Non-pigmented ciliary epithelial cell (primary cell): Measurements from ENCODE around the gene SLC25A11.

Experiments
- DNase-seq: peaks from one replicate; pipeline ENCODE4 v3.0.0-alpha.2; 2010; ENCODE audit warnings: low read depth

SLC25A11 gene

GRCh38 chr17:4895657-4896331 is 44.1 kb downstream of the SLC25A11 start:
- DNase-seq: no peak

- DNase-seq: no peak
Measured at GRCh38 chr17:4895121-4895520, 44.7 kb downstream of the SLC25A11 start.

GRCh38 chr17:4893721-4894560 is 45.9 kb downstream of the SLC25A11 start:
- DNase-seq: no peak

GRCh38 chr17:4893272-4893671 is 46.6 kb downstream of the SLC25A11 start:
- DNase-seq: no peak

- DNase-seq: no peak
Measured at GRCh38 chr17:4892499-4893221, 47.2 kb downstream of the SLC25A11 start.

GRCh38 chr17:4891411-4892410 is 48.1 kb downstream of the SLC25A11 start:
- DNase-seq: no peak

GRCh38 chr17:4887581-4887980 is 52.3 kb downstream of the SLC25A11 start:
- DNase-seq: no peak
